Glomerular endothelial cell (primary cell): ENCODE measurements around the gene ESR1. TPM values are rescaled to one million over a fixed set of nuclear protein-coding genes. Genes with fewer than 3 reads are reported as not detected.

Experiments used
- DNase-seq: peaks from one replicate; pipeline ENCODE4 v3.0.0-alpha.2; 2011; ENCODE audit warnings: low read depth, low spot score; ENCODE audit errors: extremely low read depth
- total RNA-seq: library from RNA; depleted of rRNA; stranded (reverse); fragments of >200 nt; gene quantifications from 2 replicates; pipeline ENCODE4 v1.2.3, GENCODE V29; 2015

The ESR1 gene
- total RNA-seq, 1 donor from 2014 or later = not detected

DNA sequence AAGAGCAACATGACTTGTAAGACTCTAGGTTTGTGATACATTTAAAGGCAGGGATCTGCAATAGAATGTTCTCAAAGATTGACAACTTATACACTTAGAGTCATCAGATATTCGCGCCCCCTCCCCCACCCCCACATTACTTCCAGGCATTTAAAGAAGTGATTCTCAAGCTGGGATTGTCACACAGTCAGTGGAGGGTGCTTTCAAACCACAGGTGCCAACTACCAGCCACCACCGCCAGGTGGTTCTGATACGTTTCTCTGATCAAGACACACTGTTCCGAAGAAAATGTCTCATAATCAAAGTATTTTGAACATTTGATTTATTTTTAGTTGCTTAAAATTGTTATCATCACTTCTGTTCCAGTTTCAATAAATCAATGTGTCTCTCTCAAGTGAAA, 357.5 kb downstream of the ESR1 start:
- DNase-seq = no peak

DNA sequence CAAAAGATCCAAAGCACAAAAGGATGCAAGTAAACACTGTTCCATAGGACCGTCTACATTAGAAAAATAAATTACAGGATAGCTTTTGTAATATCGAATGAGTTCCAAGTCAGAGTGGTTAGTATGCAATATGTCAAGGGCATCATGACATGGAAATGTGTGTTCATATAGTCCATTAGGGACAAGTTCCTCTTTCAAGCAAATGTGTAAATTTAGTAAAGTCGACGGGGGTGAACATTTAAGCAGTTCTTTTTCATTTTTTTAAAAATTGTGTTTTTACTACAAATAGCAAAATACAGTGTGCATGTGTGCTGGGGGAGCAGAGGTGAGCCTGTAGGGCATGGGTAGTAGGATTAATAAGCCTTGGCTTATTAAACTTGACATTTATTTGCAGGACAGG, 359.0 kb downstream of the ESR1 start:
- DNase-seq = no peak

DNA sequence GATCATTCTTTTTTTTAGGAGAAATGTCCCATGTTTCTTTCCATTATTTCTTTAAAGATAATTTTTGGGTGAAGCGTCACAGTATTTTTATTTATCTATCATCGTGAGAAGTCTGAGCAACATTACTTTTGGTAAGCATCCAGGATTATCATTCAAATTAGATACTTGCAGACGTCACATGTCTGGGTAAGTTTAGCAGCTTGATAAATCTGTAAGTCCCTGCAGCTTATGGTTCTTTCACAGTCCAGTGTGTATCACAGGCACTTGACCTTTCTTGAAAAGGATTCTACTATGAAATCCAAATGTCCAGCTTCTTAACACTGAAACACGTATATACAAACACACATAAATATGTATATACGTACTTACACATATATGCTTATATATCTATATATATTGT, 359.4 kb downstream of the ESR1 start:
- DNase-seq = no peak

DNA sequence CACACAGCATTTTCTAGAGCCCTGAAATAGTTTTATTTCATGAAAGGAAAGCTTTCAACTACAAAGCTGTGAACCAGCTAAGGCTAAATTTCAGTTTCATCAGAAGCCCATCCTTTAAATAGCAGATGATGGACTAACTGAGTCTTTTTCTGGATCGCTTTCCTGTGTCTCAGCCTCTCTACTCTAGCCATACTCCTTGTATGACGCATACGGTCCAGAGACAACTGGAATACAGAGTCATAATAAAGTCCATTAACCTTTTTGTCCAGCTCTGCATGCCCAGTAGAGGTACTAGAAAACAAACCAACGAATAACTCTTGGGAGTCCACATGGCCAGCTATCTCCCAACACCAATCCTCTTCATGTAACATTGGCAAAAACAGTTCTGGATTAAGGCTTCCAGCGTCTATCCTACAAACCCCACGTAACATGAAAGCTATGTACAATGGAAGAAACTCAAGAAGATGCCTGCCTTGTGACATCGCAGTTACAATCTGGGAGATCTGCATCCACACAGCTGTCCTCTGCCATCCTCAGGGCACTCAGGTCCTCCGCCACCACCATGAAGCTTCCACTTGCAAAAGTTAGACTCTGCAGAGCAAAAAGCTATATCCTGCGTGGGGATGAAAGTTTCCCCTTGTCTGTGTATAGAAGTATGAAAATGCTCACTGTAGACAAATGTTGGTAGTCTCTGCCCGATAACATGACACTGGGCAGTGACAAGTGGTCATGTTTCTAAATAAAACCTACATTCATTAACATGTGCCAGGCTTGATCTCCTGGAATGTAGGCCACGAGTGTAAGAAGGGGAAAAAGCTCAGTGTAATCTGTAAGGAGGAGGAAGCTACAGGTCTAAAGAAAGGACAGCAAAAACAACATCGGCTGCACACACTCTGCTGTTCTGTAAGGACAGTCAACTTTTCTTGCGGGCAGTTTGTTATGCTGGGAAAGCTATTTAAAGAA, 360.4 kb downstream of the ESR1 start:
- no peak for DNase-seq

DNA sequence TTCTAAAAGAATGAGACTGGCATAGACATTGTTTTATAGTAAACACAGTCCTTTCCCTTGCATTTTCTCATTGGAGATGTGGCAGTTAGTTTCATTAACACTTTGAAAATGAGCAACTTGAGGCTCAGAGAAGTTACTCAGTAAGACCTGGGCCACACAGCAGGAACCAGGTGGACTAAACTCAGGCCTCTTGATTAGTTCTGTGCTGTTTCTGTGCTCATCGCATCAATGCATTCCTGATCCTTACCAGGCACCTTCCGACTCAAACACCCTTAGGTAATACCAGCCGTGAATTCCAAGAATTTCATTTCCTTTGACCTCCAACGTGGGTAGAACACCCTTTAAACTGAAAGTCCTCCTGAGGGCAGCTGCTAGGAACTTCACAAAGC, 362.8 kb downstream of the ESR1 start:
- DNase-seq = no peak

DNA sequence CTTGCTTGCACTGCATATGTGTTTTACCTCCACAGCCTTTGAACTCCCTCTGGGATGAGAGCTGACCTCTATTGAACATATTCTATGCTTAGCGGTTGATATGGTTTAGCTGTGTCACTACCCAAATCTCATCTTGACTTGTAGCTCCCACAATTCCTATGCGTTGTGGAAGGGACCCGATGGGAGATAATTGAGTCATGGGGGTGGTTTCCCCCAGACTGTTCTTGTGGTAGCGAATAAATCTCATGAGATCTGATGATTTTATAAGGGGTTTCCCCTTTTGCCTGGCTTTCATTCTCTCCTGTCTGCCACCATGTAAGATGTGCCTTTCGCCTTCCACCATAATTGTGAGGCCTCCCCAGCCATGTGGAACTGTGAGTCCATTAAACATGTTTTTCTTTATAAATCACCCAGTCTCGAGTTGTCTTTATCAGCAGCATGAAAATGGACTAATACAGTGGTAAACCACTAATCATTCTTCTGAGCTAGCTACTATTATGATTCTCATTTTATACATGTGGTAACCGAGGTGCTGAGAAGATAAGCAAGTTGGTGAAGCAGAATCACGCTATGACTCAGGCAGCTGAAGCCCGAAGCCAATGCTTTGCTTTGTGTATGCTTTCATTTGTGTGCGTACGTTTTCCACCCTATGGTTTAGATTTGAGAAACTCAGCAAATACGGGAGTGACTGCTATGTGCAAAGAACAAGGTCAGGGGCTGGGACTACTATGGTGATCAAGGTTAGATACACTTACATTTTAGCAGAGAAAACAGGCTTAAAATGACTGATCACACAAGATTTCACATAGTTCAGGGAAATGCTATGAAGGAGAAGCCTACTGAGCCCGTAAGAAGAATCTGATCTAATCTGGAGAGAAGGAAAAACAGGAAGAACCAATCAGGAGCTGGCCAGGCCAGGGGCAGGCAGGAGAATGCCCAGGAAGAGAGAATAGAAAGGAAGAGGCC, 363.5 kb downstream of the ESR1 start:
- no peak for DNase-seq

DNA sequence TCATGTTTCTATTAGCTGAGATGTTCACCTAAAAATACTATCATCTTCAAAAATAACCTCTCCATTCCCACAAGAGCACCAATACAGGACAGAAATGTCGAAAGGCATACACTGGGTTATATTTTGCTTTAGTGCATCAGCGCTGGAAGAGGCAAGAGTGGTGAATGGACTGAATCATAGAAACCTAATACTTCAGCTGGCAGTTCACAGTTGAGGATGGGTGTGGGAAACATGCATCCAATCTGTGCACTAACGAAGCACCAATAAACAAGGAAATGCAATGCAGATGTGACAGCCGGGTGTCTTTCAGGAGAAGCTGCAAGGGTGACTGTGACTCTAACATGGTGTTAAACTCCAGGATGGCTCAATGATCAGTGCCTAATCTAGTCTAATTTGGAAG, 365.8 kb downstream of the ESR1 start:
- no peak for DNase-seq

DNA sequence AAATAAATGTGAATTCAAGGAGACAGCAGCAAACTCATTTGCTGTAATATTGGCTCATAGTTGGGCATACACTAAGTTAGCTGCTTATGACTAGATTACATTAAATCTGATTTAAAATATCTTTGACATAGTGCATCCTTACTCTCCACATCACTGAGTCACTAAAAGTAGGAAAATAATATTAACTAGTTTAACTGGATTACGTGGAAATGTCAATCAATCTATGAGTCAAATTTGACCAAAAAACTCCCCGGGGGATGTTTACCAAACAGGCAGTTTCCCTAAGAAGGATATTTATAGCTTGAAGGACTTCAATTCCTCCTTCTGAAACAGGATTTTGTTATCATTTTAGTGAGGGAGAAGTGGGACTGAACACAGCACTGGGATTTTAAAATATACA, 366.5 kb downstream of the ESR1 start:
- no peak for DNase-seq

DNA sequence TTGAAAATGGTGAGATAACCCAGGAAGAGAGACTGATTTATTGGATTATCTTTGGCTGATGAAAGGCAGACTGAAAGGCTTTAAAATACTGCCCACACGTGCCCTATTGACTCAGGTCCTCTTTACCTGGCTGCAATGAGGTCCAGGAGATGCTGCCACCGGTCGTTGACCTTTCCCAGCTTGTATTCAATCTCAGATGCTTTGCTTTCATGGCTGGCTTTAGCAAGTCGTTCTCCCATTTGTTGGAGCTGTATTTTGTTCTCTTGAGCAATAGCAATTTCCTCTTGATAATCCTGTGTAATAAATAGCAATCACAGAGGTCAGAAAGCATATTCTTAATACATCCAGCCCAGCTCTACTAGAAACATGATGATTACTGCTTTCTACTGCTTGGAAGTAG, 368.8 kb downstream of the ESR1 start:
- no peak for DNase-seq
